CD14-positive monocyte (primary cell): ENCODE measurements around the gene CDKN1B. TPM values are rescaled to one million over a fixed set of nuclear protein-coding genes. Genes with fewer than 3 reads are reported as not detected.

ENCODE experiments used
- DNase-seq, 3 donors: peaks; one replicate each; pipeline ENCODE4 v3.0.0-alpha.2; 2011 to 2022
- H2AFZ ChIP-seq: 2 replicates; pipeline ENCODE4 v1.6.0; 2012; ENCODE audit warnings: mild to moderate bottlenecking, low read depth, low read length, inconsistent platforms; ENCODE audit not compliant: insufficient read depth, poor library complexity, severe bottlenecking
- H3K27ac ChIP-seq, 2 donors: 1 replicate in 1 of 2; 2 replicates in 1 of 2; pipeline ENCODE4 v1.5.1; 2012 to 2013; ENCODE audit warnings: low read length in 2 of 2, control low read depth in 1 of 2, inconsistent platforms in 1 of 2, low read depth in 1 of 2, mild to moderate bottlenecking in 1 of 2
- H3K27me3 ChIP-seq, 2 donors: one replicate each; pipeline versions ENCODE4 v1.6.0 to v1.6.1; 2011 to 2013; ENCODE audit warnings: low read length in 2 of 2; ENCODE audit not compliant: control insufficient read depth in 2 of 2, insufficient read depth in 2 of 2
- H3K36me3 ChIP-seq, 2 donors: replicated peaks in 1 of 2; 1 replicate in 1 of 2; 2 replicates in 1 of 2; pipeline versions ENCODE4 v1.5.1 to v1.6.1; 2012 to 2013; ENCODE audit warnings: low read length in 2 of 2, control low read depth in 1 of 2, inconsistent platforms in 1 of 2, mild to moderate bottlenecking in 1 of 2; ENCODE audit not compliant: insufficient read depth in 2 of 2, control insufficient read depth in 1 of 2
- H3K4me1 ChIP-seq, 2 donors: 1 replicate in 1 of 2; 2 replicates in 1 of 2; pipeline versions ENCODE4 v1.5.1 to v1.6.1; 2012 to 2013; ENCODE audit warnings: low read length in 2 of 2, control low read depth in 1 of 2, inconsistent platforms in 1 of 2, mild to moderate bottlenecking in 1 of 2, moderate library complexity in 1 of 2; ENCODE audit not compliant: insufficient read depth in 2 of 2, control insufficient read depth in 1 of 2
- H3K4me2 ChIP-seq: replicated peaks from 2 replicates; pipeline ENCODE3; 2012; ENCODE audit warnings: low read length, moderate library complexity, mild to moderate bottlenecking; ENCODE audit not compliant: poor library complexity, severe bottlenecking; ENCODE audit errors: extremely low read depth
- H3K4me3 ChIP-seq, 3 experiments: fragments of 200-600 bp in 1 of 3; sonication (generic) in 1 of 3; replicated peaks in 1 of 3; 1 replicate in 2 of 3; 2 replicates in 1 of 3; pipeline ENCODE4 v1.5.1; 2011 to 2013; ENCODE audit warnings: low read length in 3 of 3, mild to moderate bottlenecking in 3 of 3, control low read depth in 2 of 3, low read depth in 2 of 3, inconsistent platforms in 1 of 3, moderate library complexity in 1 of 3
- H3K79me2 ChIP-seq: 2 replicates; pipeline ENCODE4 v1.6.0; 2012; ENCODE audit warnings: mild to moderate bottlenecking, control low read depth, inconsistent platforms, low read length, moderate library complexity; ENCODE audit not compliant: insufficient read depth
- H3K9ac ChIP-seq: 2 replicates; pipeline ENCODE4 v1.6.0; 2017; ENCODE audit warnings: low read length, mild to moderate bottlenecking; ENCODE audit not compliant: insufficient read depth, poor library complexity, severe bottlenecking
- H3K9me3 ChIP-seq, 2 donors: replicated peaks in 1 of 2; 1 replicate in 1 of 2; 2 replicates in 1 of 2; pipeline versions ENCODE4 v1.5.1 to v1.6.1; 2012 to 2013; ENCODE audit warnings: low read length in 2 of 2, control low read depth in 1 of 2; ENCODE audit not compliant: control insufficient read depth in 1 of 2, insufficient read depth in 1 of 2
- H4K20me1 ChIP-seq: 2 replicates; pipeline ENCODE4 v1.6.0; 2012; ENCODE audit warnings: mild to moderate bottlenecking, low read length, control low read depth, moderate library complexity; ENCODE audit not compliant: insufficient read depth
- H3K27ac Mint-ChIP-seq, 7 donors: one replicate each; pipeline ENCODE4 v1.8.0; 2020; ENCODE audit warnings: mild to moderate bottlenecking in 7 of 7, mixed read lengths in 7 of 7, moderate library complexity in 6 of 7, inconsistent platforms in 2 of 7
- H3K27me3 Mint-ChIP-seq, 3 donors: one replicate each; pipeline ENCODE4 v1.8.0; 2021 to 2022; ENCODE audit warnings: low read depth in 3 of 3, mild to moderate bottlenecking in 3 of 3, mixed read lengths in 3 of 3, moderate library complexity in 3 of 3, inconsistent platforms in 1 of 3
- H3K36me3 Mint-ChIP-seq, 2 donors: one replicate each; pipeline ENCODE4 v1.8.0; 2020; ENCODE audit warnings: mixed read lengths in 2 of 2, inconsistent platforms in 1 of 2, mild to moderate bottlenecking in 1 of 2
- H3K4me1 Mint-ChIP-seq: one replicate; pipeline ENCODE4 v1.8.0; 2020; ENCODE audit warnings: mild to moderate bottlenecking, mixed read lengths
- H3K4me3 Mint-ChIP-seq, 2 donors: one replicate each; pipeline ENCODE4 v1.8.0; 2020; ENCODE audit warnings: mild to moderate bottlenecking in 2 of 2, mixed read lengths in 2 of 2, moderate library complexity in 1 of 2
- H3K9me3 Mint-ChIP-seq, 7 donors: one replicate each; pipeline ENCODE4 v1.8.0; 2020 to 2022; ENCODE audit warnings: mixed read lengths in 7 of 7, mild to moderate bottlenecking in 6 of 7, moderate library complexity in 6 of 7, inconsistent platforms in 2 of 7
- WGBS: methylation state at CpG from one replicate; pipeline ENCODE4 v1.1.5; 2013; ENCODE audit warnings: missing lambda C conversion rate; ENCODE audit not compliant: insufficient coverage; 5-methylcytosine and 5-hydroxymethylcytosine counted together
- intact Hi-C, 2 donors: fragments of 100-400 bp; cut with micrococcal nuclease; formaldehyde crosslinking; loops; one replicate each; pipeline versions ENCODE4 v1.15.0 to v1.15.1; 2023
- polyA plus RNA-seq, 3 donors: library from polyadenylated mRNA; depleted of rRNA in 1 of 3; unstranded in 2 of 3; stranded (reverse) in 1 of 3; fragments of 300-500 nt in 2 of 3; fragments of >200 nt in 1 of 3; fragmentation: Illumina TruSeq in 2 of 3; gene quantifications; 1 replicate in 2 of 3; 2 replicates in 1 of 3; pipeline ENCODE4 v1.2.3, GENCODE V29; 2012 to 2021
- TF ChIP-seq, protein P1 (sequence below): fragments of 200-600 bp; IDR thresholded peaks from one replicate; pipeline ENCODE4 v1.8.0; 2022; ENCODE audit warnings: antibody characterized with exemption, mild to moderate bottlenecking

The CDKN1B gene
- polyA plus RNA-seq, 3 donors: 9.2 to 98.1 (median 9.5) TPM

DNA sequence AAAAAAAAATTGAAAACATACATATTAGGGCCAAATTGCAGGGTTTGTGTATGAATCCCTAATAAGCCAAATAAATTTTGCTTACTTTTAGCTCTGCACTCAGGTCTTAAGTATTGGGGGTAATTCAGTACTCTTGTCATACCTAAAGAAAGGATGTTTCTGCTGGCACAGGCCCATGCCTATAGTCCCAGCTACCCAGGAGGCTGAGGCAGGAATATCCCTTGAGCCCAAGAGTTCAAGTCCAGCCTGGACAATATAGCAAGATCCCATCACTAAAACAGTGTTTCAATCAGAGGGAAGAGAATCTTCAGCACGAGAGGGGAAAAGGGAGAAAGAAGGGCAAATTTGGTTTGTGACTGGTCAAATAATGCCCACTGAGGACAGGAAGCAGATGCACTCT is 17.8 kb upstream of the CDKN1B start:
- Histone ChIP-seq H3K36me3 (no peaks in the 10 kb centered on the region), H3K4me1 (peaks cover 29 to 35% of the 10 kb centered on the region in 2 donors), H3K4me3 (no peak overlapping the region), H3K27me3 (no peaks in the 10 kb centered on the region), H4K20me1 (no peaks in the 10 kb centered on the region), H3K9me3 (no peaks in the 10 kb centered on the region), H3K9ac (no peak overlapping the region), H2AFZ (no peak overlapping the region), H3K79me2 (no peaks in the 10 kb centered on the region), H3K27ac (no peak overlapping the region), H3K4me2 (no peak overlapping the region)
- Mint-ChIP-seq H3K36me3 (no peaks in the 10 kb centered on the region), H3K4me1 (peaks cover 30% of the 10 kb centered on the region), H3K4me3 (no peak overlapping the region), H3K9me3 (no peaks in the 10 kb centered on the region), H3K27me3 (peaks cover 0 to 3% (median 0%) of the 10 kb centered on the region in 3 donors), H3K27ac (peak overlapping the region in 2 of 7 donors; percentile 5 to 79)
- TF ChIP-seq, protein P1, sequence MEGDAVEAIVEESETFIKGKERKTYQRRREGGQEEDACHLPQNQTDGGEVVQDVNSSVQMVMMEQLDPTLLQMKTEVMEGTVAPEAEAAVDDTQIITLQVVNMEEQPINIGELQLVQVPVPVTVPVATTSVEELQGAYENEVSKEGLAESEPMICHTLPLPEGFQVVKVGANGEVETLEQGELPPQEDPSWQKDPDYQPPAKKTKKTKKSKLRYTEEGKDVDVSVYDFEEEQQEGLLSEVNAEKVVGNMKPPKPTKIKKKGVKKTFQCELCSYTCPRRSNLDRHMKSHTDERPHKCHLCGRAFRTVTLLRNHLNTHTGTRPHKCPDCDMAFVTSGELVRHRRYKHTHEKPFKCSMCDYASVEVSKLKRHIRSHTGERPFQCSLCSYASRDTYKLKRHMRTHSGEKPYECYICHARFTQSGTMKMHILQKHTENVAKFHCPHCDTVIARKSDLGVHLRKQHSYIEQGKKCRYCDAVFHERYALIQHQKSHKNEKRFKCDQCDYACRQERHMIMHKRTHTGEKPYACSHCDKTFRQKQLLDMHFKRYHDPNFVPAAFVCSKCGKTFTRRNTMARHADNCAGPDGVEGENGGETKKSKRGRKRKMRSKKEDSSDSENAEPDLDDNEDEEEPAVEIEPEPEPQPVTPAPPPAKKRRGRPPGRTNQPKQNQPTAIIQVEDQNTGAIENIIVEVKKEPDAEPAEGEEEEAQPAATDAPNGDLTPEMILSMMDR: no peak
- WGBS: no CpG with 5 or more reads among the region's 1 CpG
- intact Hi-C loops: loop anchor here in 1 of 2 donors (10.0 kb wide), 1 partner anchor 85 kb away; the partner anchor contains the start of gene CREBL2
- no peak for DNase-seq

DNA sequence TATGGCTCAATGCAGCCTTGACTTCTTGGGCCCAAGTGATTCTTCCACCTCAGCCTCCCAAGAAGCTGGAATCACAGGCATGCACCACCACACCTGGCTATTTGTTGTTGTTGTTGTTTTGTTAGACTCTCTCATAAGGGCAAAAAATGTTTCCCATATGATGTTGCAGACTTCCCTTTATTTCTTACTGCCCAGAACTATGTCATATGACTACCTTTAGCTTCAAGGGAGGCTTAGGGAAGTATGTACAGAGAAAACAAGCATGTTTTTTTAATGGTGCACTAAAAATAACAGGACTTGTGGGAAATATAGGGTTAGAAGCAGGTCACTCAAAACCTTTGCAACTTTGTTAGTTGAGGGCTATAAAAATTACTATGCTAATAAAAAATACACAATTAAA is 16.9 kb upstream of the CDKN1B start:
- H3K4me2 ChIP-seq: no peak overlapping the region
- no peaks in the 10 kb centered on the region for H3K27me3 ChIP-seq
- no peak overlapping the region for H2AFZ ChIP-seq
- peak in 2 of 3 donors; percentile 49 to 56 for DNase-seq
- H3K9me3 Mint-ChIP-seq: no peaks in the 10 kb centered on the region
- no peak overlapping the region for H3K4me3 ChIP-seq
- H3K9me3 ChIP-seq: no peaks in the 10 kb centered on the region
- no peaks in the 10 kb centered on the region for H3K36me3 Mint-ChIP-seq
- no peaks in the 10 kb centered on the region for H3K36me3 ChIP-seq
- TF ChIP-seq, protein P1: no peak
- intact Hi-C loops: loop anchor here (5.0 to 10.0 kb wide), 5 partner anchors 55 to 343 kb away; partner anchors contain the start of genes BORCS5 (in 1 of the 2) and DUSP16 (in 1 of the 2)
- peak overlapping the region in 6 of 7 donors; percentile 40 to 79 (median 52) for H3K27ac Mint-ChIP-seq
- H3K4me3 Mint-ChIP-seq: no peak overlapping the region
- no peaks in the 10 kb centered on the region for H3K79me2 ChIP-seq
- peak overlapping the region in 1 of 2 donors; percentile 3 for H3K27ac ChIP-seq
- H3K4me1 ChIP-seq: peaks cover 30 to 39% of the 10 kb centered on the region in 2 donors
- H3K27me3 Mint-ChIP-seq: peaks cover 0 to 3% (median 0%) of the 10 kb centered on the region in 3 donors
- peaks cover 31% of the 10 kb centered on the region for H3K4me1 Mint-ChIP-seq
- H3K9ac ChIP-seq: no peak overlapping the region
- H4K20me1 ChIP-seq: no peaks in the 10 kb centered on the region
